Measurements from ENCODE around the gene TPSAB1. TPM values are rescaled to one million over a fixed set of nuclear protein-coding genes. Genes with fewer than 3 reads are reported as not detected.

Gene TPSAB1
- total RNA-seq, 1 experiment from 2014 or later, result 0.25 TPM

DNA sequence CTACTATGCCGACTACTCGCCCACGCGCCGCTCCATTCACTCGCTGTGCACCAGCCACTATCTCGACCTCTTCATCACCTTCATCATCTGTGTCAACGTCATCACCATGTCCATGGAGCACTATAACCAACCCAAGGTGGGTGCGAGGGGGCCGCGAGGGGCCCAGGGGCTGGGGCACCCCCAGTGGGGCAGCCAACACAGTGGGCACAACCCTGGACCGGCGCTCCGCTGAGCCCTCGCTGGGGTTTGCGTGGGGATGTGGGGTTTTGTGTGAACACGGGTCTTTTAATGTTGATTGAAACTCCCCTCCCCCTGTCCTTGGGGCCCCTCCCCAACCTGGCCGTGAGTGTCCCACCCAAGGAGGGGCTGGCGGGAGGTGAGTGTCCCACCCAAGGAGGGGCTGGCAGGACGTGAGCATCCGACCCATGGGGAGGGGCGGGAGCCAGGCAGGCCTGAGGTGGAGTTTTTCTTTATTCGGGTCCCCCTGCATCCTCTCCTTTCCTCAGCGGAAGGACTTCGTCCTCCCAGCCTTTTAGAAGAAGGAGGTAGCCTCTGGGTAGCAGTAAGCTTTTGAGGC lies 26.6 kb upstream of the TPSAB1 start:
- Histone ChIP-seq H3K4me3 (replicated peaks in 1 of 2; ENCODE audit: low read depth in 1 of 2, low read length in 2 of 2) (no peak overlapping the region), H3K4me1 (ENCODE audit: control insufficient read depth in 1 of 2, insufficient read depth in 2 of 2, low read length in 2 of 2) (no peaks in the 10 kb centered on the region), H3K9ac (ENCODE audit: low read length) (no peak overlapping the region), H3K27ac (ENCODE audit: low read depth, low read length) (no peak overlapping the region), H3K36me3 (ENCODE audit: control insufficient read depth in 1 of 2, insufficient read depth in 2 of 2, low read length in 2 of 2) (no peaks in the 10 kb centered on the region; a peak in 1 of 4 replicates), H3K79me2 (ENCODE audit: insufficient read depth, low read length) (no peaks in the 10 kb centered on the region), H3K4me2 (ENCODE audit: low read length) (no peak overlapping the region), H4K20me1 (ENCODE audit: insufficient read depth) (no peaks in the 10 kb centered on the region), H3K27me3 (ENCODE audit: insufficient read depth, low read length) (no peaks in the 10 kb centered on the region), H3K9me2 (ENCODE audit: insufficient read depth) (no peaks in the 10 kb centered on the region), H3K9me3 (ENCODE audit: control insufficient read depth in 1 of 2, insufficient read depth in 1 of 2, low read depth in 1 of 2, low read length in 2 of 2) (no peaks in the 10 kb centered on the region), H2AFZ (ENCODE audit: low read depth, low read length, poor library complexity, severe bottlenecking) (no peak overlapping the region)
- RAD21 ChIA-PET (ENCODE audit: low non-redundant PET in 1 of 2, low total read pairs in 2 of 2, uncharacterized antibody in 2 of 2, unreplicated experiment in 2 of 2), result no interaction called here
- DNase-seq (ENCODE audit: low read depth, low spot score), result no peak
- no peak for TF ChIP-seq FOSL1 (IDR thresholded peaks at IDR 0.05; ENCODE audit: low read depth)
- TF ChIP-seq EZH2phosphoT487 (IDR thresholded peaks at IDR 0.05; ENCODE audit: borderline replicate concordance), result no peak
- no peak for TF ChIP-seq POLR2A (IDR thresholded peaks at IDR 0.05; ENCODE audit: borderline replicate concordance, extremely low read depth, insufficient read depth, insufficient read length)
- no peak for TF ChIP-seq SRF (IDR thresholded peaks at IDR 0.05; ENCODE audit: low read depth)
- TF ChIP-seq, protein P1, sequence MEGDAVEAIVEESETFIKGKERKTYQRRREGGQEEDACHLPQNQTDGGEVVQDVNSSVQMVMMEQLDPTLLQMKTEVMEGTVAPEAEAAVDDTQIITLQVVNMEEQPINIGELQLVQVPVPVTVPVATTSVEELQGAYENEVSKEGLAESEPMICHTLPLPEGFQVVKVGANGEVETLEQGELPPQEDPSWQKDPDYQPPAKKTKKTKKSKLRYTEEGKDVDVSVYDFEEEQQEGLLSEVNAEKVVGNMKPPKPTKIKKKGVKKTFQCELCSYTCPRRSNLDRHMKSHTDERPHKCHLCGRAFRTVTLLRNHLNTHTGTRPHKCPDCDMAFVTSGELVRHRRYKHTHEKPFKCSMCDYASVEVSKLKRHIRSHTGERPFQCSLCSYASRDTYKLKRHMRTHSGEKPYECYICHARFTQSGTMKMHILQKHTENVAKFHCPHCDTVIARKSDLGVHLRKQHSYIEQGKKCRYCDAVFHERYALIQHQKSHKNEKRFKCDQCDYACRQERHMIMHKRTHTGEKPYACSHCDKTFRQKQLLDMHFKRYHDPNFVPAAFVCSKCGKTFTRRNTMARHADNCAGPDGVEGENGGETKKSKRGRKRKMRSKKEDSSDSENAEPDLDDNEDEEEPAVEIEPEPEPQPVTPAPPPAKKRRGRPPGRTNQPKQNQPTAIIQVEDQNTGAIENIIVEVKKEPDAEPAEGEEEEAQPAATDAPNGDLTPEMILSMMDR (IDR thresholded peaks at IDR 0.05 in 2 of 3, conservative IDR thresholded peaks at IDR 0.05 in 1 of 3; ENCODE audit: borderline replicate concordance in 1 of 3, insufficient read depth in 1 of 3, low read depth in 2 of 3, low read length in 2 of 3), result no peak
- TF ChIP-seq ELF1 (IDR thresholded peaks at IDR 0.05; ENCODE audit: borderline replicate concordance, low read depth), result no peak
- TF ChIP-seq ZBTB33 (IDR thresholded peaks at IDR 0.05; ENCODE audit: extremely low read depth, insufficient replicate concordance, low read length), result no peak
- TF ChIP-seq ZFX (IDR thresholded peaks at IDR 0.05), result no peak
- no peak for TF ChIP-seq TCF7L2 (IDR thresholded peaks at IDR 0.05; ENCODE audit: borderline replicate concordance, extremely low read depth, insufficient read depth, insufficient read length)
- TF ChIP-seq EGR1 (IDR thresholded peaks at IDR 0.05; ENCODE audit: low read depth), result no peak
- TF ChIP-seq MAX (IDR thresholded peaks at IDR 0.05), result no peak
- no peak for TF ChIP-seq POLR2AphosphoS5 (IDR thresholded peaks at IDR 0.05; ENCODE audit: low read depth, low read length)
- TF ChIP-seq ZNF274 (IDR thresholded peaks at IDR 0.05; ENCODE audit: low read depth, low read length), result no peak
- no peak for TF ChIP-seq RAD21 (IDR thresholded peaks at IDR 0.05; ENCODE audit: low read depth)
- TF ChIP-seq SIN3A (IDR thresholded peaks at IDR 0.05; ENCODE audit: low read depth), result no peak
- no peak for TF ChIP-seq JUND (IDR thresholded peaks at IDR 0.05)
- TF ChIP-seq YY1 (IDR thresholded peaks at IDR 0.05; ENCODE audit: extremely low read depth, insufficient replicate concordance, low read depth, low read length), result no peak
- TF ChIP-seq CEBPB (IDR thresholded peaks at IDR 0.05; ENCODE audit: low read depth), result no peak
- TF ChIP-seq ATF3 (IDR thresholded peaks at IDR 0.05), result no peak
- TF ChIP-seq EZH2 (IDR thresholded peaks at IDR 0.05), result no peak
- ATAC-seq, result no peak
- POLR2A ChIA-PET, result no interaction called here
- intact Hi-C loops (cut with micrococcal nuclease), result no loop called here
- BruUV-seq (replicated peaks), result no TSS peak
- CTCF ChIA-PET, result no interaction called here

Measured in HCT116 (cell line).